Central memory CD8-positive, alpha-beta T cell (primary cell): Measurements from ENCODE around the gene CCL14.
"Not testable (repeated sequence)": the region's sequence is repeated elsewhere in the genome, so short reads cannot be mapped to it uniquely, and the experiment has no call there.

Source experiments
- ATAC-seq: fragments of 150-1000 bp; cut with Tn5 transposase; replicated peaks from 2 replicates; pipeline ENCODE4 v1.10.0; 2022; ENCODE audit warnings: mild to moderate bottlenecking, moderate FRiP score, moderate number of reproducible peaks; ENCODE audit not compliant: poor library complexity, severe bottlenecking; ENCODE audit errors: extremely low read depth
- DNase-seq, 2 donors: peaks; one replicate each; pipeline ENCODE4 v3.0.0; 2021; ENCODE audit warnings: low spot score in 2 of 2
- H3K27ac Mint-ChIP-seq: one replicate; pipeline ENCODE4 v1.8.0; 2022; ENCODE audit warnings: low read depth, mild to moderate bottlenecking, moderate library complexity, mixed read lengths
- H3K27me3 Mint-ChIP-seq: one replicate; pipeline ENCODE4 v1.8.0; 2022; ENCODE audit warnings: mixed read lengths
- H3K36me3 Mint-ChIP-seq: one replicate; pipeline ENCODE4 v1.8.0; 2022; ENCODE audit warnings: mild to moderate bottlenecking, moderate library complexity, mixed read lengths; ENCODE audit not compliant: insufficient read depth
- H3K4me1 Mint-ChIP-seq: one replicate; pipeline ENCODE4 v1.8.0; 2022; ENCODE audit warnings: mixed read lengths
- H3K4me3 Mint-ChIP-seq: one replicate; pipeline ENCODE4 v1.8.0; 2022; ENCODE audit warnings: mild to moderate bottlenecking, moderate library complexity, mixed read lengths
- H3K9me3 Mint-ChIP-seq: one replicate; pipeline ENCODE4 v1.8.0; 2022; ENCODE audit warnings: mixed read lengths

The CCL14 gene

GRCh38 chr17:35986643-35987042, at the start of gene CCL14:
Gene CCL14 (minus strand): TSS chr17:35986729. CDS start chr17:35986649, 80 bp downstream.
- peaks cover 1% of the 10 kb centered on the region for H3K36me3 Mint-ChIP-seq
- H3K4me3 Mint-ChIP-seq = no peak within 1 kb of the TSS
- ATAC-seq (no peak), DNase-seq (no peak)
- no peaks in the 10 kb centered on the region for H3K27me3 Mint-ChIP-seq
- H3K9me3 Mint-ChIP-seq = peaks cover 5% of the 10 kb centered on the region
- peak within 1 kb of the TSS; percentile 9 for H3K27ac Mint-ChIP-seq
- H3K4me1 Mint-ChIP-seq = peaks cover 6% of the 10 kb centered on the region

- H3K4me3 Mint-ChIP-seq = no peak overlapping the region
- no peaks in the 10 kb centered on the region for H3K9me3 Mint-ChIP-seq
- H3K27me3 Mint-ChIP-seq = no peaks in the 10 kb centered on the region
- no peak for DNase-seq
- ATAC-seq = no peak
- H3K36me3 Mint-ChIP-seq = peaks cover 3% of the 10 kb centered on the region
- no peaks in the 10 kb centered on the region for H3K4me1 Mint-ChIP-seq
- H3K27ac Mint-ChIP-seq = no peak overlapping the region
Observed at GRCh38 chr17:36036235-36036634, 49.7 kb upstream of the CCL14 start.

- Mint-ChIP-seq H3K9me3 (no peaks in the 10 kb centered on the region), H3K27ac (no peak overlapping the region), H3K4me3 (no peak overlapping the region), H3K27me3 (no peaks in the 10 kb centered on the region), H3K36me3 (peaks cover 1% of the 10 kb centered on the region), H3K4me1 (no peaks in the 10 kb centered on the region)
- ATAC-seq = no peak
- no peak for DNase-seq
Observed at GRCh38 chr17:36034127-36034526, 47.6 kb upstream of the CCL14 start.

DNA sequence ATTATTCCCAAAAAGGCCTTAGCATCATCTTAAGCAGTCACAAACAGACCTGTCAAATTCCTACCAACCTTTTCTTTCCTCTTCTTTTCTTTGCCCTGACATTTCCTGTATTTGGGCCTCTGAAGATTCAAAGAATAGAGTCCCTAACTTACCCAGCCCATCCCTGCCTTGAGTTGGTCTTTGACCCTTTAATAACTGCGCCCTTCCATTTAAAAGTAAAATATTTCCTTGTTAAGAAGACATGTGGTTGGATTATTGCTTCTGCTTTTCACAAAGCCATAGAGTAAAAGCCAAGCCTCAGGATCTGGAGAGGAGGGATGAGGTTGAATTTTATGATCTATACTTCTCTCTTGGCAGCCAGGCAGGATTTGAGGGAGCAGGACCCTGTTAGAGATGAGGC, 44.4 kb upstream of the CCL14 start:
- DNase-seq (no peak), ATAC-seq (no peak)
- peaks cover 1% of the 10 kb centered on the region for H3K36me3 Mint-ChIP-seq
- no peaks in the 10 kb centered on the region for H3K9me3 Mint-ChIP-seq
- H3K4me3 Mint-ChIP-seq = no peak overlapping the region
- H3K27me3 Mint-ChIP-seq = no peaks in the 10 kb centered on the region
- no peak overlapping the region for H3K27ac Mint-ChIP-seq
- H3K4me1 Mint-ChIP-seq = no peaks in the 10 kb centered on the region

GRCh38 chr17:36027761-36028160, 41.2 kb upstream of the CCL14 start:
- no peak for DNase-seq
- no peaks in the 10 kb centered on the region for H3K4me1 Mint-ChIP-seq
- H3K9me3 Mint-ChIP-seq = no peaks in the 10 kb centered on the region
- no peak overlapping the region for H3K27ac Mint-ChIP-seq
- no peak for ATAC-seq
- H3K4me3 Mint-ChIP-seq = no peak overlapping the region
- H3K27me3 Mint-ChIP-seq = no peaks in the 10 kb centered on the region
- H3K36me3 Mint-ChIP-seq = no peaks in the 10 kb centered on the region

GRCh38 chr17:36024106-36024869, 37.8 kb upstream of the CCL14 start:
- Mint-ChIP-seq H3K4me1 (no peaks in the 10 kb centered on the region), H3K4me3 (no peak overlapping the region), H3K27ac (no peak overlapping the region), H3K27me3 (peaks cover 12% of the 10 kb centered on the region), H3K9me3 (no peaks in the 10 kb centered on the region), H3K36me3 (no peaks in the 10 kb centered on the region)
- ATAC-seq (no peak), DNase-seq (no peak)

- Mint-ChIP-seq H3K9me3 (no peaks in the 10 kb centered on the region), H3K27me3 (peaks cover 12% of the 10 kb centered on the region), H3K27ac (no peak overlapping the region), H3K4me1 (no peaks in the 10 kb centered on the region), H3K36me3 (no peaks in the 10 kb centered on the region), H3K4me3 (no peak overlapping the region)
- ATAC-seq (no peak), DNase-seq (no peak)
Observed at GRCh38 chr17:36019423-36019822, 32.9 kb upstream of the CCL14 start.

DNA sequence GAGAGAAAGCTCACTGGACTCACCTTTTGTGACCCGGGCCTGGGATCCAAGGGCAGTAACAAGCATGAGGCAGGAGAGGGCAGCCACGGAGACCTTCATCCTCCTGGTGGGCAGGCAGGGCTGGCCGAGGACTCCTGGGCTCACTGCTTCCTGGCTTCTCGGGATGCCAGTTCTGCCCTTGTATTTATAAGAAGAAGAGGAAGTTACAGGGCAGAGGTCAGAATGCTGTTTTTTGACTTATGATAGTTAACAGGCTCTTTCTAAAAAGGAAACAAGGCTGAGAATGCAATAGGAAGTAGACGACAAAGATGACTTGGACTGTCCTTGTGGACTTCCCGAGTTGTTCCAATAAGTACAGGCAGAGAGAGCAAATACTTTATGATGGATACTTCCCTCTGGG, 31.3 kb upstream of the CCL14 start, which contains the start of gene CCL23:
Gene CCL23 (minus strand): TSS at position 174 of the 400 bp plus-strand sequence. CDS start 75 bp downstream, at position 99.
- Mint-ChIP-seq H3K4me1 (peaks cover 2% of the 10 kb centered on the region), H3K9me3 (no peaks in the 10 kb centered on the region), H3K36me3 (peaks cover 1% of the 10 kb centered on the region), H3K4me3 (no peak within 1 kb of the TSS), H3K27ac (no peak within 1 kb of the TSS), H3K27me3 (peaks cover 12% of the 10 kb centered on the region)
- no peak for DNase-seq
- ATAC-seq = no peak

DNA sequence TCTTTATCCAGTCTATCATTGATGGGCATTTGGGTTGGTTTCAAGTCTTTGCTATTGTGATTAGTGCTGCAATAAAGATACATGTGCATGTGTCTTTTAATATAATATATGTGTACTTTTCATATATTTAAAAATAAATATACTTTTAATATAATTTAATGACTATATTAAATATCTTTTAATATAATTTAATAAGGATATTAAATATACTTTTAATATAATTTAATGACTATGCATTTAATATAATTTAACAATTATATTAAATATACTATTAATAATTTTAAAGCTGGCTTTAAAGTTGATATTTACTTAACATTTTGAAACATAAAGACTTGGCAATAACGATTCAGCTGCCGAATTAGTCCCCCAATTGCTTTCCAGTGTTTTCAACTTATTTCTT, 30.0 kb upstream of the CCL14 start:
- peaks cover 15% of the 10 kb centered on the region for H3K4me1 Mint-ChIP-seq
- H3K27me3 Mint-ChIP-seq = peaks cover 1% of the 10 kb centered on the region
- ATAC-seq = no peak
- H3K9me3 Mint-ChIP-seq = no peaks in the 10 kb centered on the region
- H3K4me3 Mint-ChIP-seq = no peak overlapping the region
- H3K27ac Mint-ChIP-seq = no peak overlapping the region
- no peak for DNase-seq
- peaks cover 2% of the 10 kb centered on the region for H3K36me3 Mint-ChIP-seq

GRCh38 chr17:36015895-36016294, 29.4 kb upstream of the CCL14 start:
- not testable (repeated sequence) for H3K9me3 Mint-ChIP-seq, H3K36me3 Mint-ChIP-seq, H3K27me3 Mint-ChIP-seq, H3K27ac Mint-ChIP-seq, H3K4me3 Mint-ChIP-seq, DNase-seq, ATAC-seq
- H3K4me1 Mint-ChIP-seq = peaks cover 22% of the 10 kb centered on the region

- H3K27ac Mint-ChIP-seq = no peak overlapping the region
- peaks cover 28% of the 10 kb centered on the region for H3K4me1 Mint-ChIP-seq
- no peak overlapping the region for H3K4me3 Mint-ChIP-seq
- no peak for ATAC-seq
- H3K9me3 Mint-ChIP-seq = no peaks in the 10 kb centered on the region
- no peak for DNase-seq
- H3K27me3 Mint-ChIP-seq = no peaks in the 10 kb centered on the region
- peaks cover 2% of the 10 kb centered on the region for H3K36me3 Mint-ChIP-seq
Observed at GRCh38 chr17:36014946-36015345, 28.4 kb upstream of the CCL14 start.

DNA sequence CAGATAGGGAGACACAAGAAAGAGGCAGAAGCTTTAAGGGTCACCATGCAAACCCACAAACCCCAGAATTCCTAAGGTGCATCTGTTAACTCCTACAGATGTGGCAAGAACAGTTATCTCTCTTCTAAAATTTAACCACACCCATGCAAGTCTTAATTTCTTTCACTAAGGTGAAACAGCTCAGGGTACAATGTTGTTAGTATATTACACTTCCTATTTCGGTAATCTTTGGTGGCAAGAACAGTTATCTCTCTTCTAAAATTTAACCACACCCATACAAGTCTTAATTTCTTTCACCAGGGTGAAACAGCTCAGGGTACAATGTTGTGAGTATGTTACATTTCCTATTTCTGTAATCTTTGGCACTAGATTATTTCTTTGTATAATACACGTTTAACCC, 24.7 kb upstream of the CCL14 start:
- H3K9me3 Mint-ChIP-seq = no peaks in the 10 kb centered on the region
- H3K4me3 Mint-ChIP-seq = no peak overlapping the region
- no peaks in the 10 kb centered on the region for H3K27me3 Mint-ChIP-seq
- H3K27ac Mint-ChIP-seq = peak overlapping the region; percentile 9
- H3K36me3 Mint-ChIP-seq = peaks cover 2% of the 10 kb centered on the region
- DNase-seq = no peak
- H3K4me1 Mint-ChIP-seq = peaks cover 31% of the 10 kb centered on the region
- peak; percentile 10 for ATAC-seq

DNA sequence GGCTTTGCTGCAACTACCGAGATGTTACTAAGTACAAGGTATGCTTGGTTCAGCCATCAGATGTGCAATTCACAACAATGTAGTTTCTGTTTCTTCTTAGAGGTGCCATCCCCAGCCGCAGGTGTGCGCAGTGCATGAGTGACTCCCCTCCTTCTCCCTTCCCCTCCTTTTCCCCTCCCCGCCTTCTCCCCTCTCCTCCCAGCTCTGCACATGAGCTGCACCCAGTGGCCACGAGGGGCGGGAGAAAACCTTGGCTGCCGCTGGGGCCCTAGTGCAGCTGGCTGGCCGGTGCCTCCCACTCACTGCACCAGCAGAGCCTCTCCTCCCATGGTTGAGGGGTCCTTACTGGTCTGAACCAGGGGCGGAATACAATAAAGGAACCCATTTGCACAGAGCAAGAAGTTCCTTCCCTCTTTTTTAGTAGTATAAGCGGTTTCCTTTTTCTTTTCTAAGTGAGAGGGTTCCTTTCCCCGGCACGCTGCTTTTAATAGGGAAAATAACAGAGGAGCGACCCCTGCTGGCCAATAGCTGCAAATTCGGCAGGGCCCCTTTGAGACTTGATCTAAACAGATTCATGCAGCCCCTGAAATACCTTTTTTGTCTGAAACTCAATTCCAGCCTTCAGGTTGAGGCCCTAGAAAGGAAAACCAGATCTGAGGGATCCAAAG, 22.6 kb upstream of the CCL14 start:
- H3K9me3 Mint-ChIP-seq = no peaks in the 10 kb centered on the region
- H3K27ac Mint-ChIP-seq = no peak overlapping the region
- DNase-seq (no peak), ATAC-seq (no peak)
- peaks cover 41% of the 10 kb centered on the region for H3K4me1 Mint-ChIP-seq
- no peaks in the 10 kb centered on the region for H3K27me3 Mint-ChIP-seq
- no peak overlapping the region for H3K4me3 Mint-ChIP-seq
- peaks cover 2% of the 10 kb centered on the region for H3K36me3 Mint-ChIP-seq
